HUES64 (cell line): ENCODE results near the gene CSGALNACT2.
"Not testable (repeated sequence)": the region's sequence is repeated elsewhere in the genome, so short reads cannot be mapped to it uniquely, and the experiment has no call there.

ENCODE experiments used
- H3K27ac ChIP-seq: 2 replicates; pipeline ENCODE4 v1.7.0; 2013; ENCODE audit warnings: low read depth, low read length, inconsistent platforms
- H3K27me3 ChIP-seq: 2 replicates; pipeline ENCODE4 v1.6.1; 2013; ENCODE audit warnings: mild to moderate bottlenecking, low read length; ENCODE audit not compliant: insufficient read depth
- H3K36me3 ChIP-seq: 2 replicates; pipeline ENCODE4 v1.6.1; 2013; ENCODE audit warnings: mild to moderate bottlenecking, low read length; ENCODE audit not compliant: insufficient read depth
- H3K4me1 ChIP-seq: 2 replicates; pipeline ENCODE4 v1.6.1; 2013; ENCODE audit warnings: mild to moderate bottlenecking, low read length, moderate library complexity; ENCODE audit not compliant: insufficient read depth
- H3K4me3 ChIP-seq: 2 replicates; pipeline ENCODE4 v1.5.1; 2013; ENCODE audit warnings: mild to moderate bottlenecking, low read length, moderate library complexity
- H3K9ac ChIP-seq: 2 replicates; pipeline ENCODE4 v1.6.1; 2013; ENCODE audit warnings: mild to moderate bottlenecking, low read depth, low read length
- H3K9me3 ChIP-seq: 2 replicates; pipeline ENCODE4 v1.6.1; 2013; ENCODE audit warnings: low read depth, low read length; ENCODE audit not compliant: insufficient read depth
- WGBS: fragments of 150-250, 120-280 bp; methylation state at CpG from one replicate; pipeline ENCODE4 v1.1.7; 2013; ENCODE audit warnings: missing lambda C conversion rate; 5-methylcytosine and 5-hydroxymethylcytosine counted together

The CSGALNACT2 gene

DNA sequence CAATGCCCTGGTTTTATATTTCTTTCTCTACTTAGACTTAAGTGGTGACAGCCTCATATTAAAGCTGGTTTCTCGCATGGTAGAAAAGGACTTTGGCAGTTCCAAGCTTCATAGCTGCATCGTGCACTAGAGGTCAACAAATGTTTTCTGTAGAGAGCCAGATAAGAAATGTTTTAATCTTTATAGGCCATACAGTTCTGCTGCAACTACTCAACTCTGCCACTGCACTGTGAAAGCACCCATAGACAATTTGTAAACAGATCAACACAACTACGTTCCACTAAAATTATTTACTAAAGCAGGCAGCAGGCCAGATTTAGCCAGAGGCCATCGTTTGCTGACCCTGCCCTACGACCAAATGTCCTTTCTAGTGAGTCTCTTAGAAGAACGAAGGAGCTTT lies 36.7 kb downstream of the CSGALNACT2 start:
- no peak overlapping the region for H3K4me3 ChIP-seq
- no peaks in the 10 kb centered on the region for H3K27me3 ChIP-seq
- H3K9ac ChIP-seq: no peak overlapping the region
- WGBS: 91% methylated on average over 6 of the region's 6 CpGs
- peaks cover 7% of the 10 kb centered on the region; the same call in 1 of the 2 replicates for H3K4me1 ChIP-seq
- no peak overlapping the region for H3K27ac ChIP-seq
- no peaks in the 10 kb centered on the region for H3K9me3 ChIP-seq
- H3K36me3 ChIP-seq: peaks cover 9% of the 10 kb centered on the region

DNA sequence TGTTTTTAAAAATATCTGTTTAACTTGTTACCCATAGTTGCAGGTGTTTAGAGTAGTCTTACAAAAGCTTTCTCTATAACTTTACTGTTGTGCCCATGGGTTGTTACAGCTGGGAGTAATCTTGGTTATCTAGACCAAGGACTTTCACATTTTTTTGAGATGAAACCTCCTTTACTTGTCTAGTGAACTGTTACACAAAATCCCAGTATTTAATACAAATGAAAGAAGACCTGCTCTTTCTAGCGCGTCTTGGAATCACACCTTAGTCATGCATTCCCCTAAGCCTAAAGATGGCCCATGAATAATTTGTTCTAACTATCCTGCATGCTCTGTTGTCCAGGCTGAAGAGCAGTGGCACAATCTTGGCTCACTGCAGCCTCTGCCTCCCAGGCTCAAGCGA lies 38.0 kb downstream of the CSGALNACT2 start:
- Histone ChIP-seq H3K4me1 (peaks cover 7% of the 10 kb centered on the region; the same call in 1 of the 2 replicates), H3K9ac (no peak overlapping the region), H3K36me3 (peaks cover 11% of the 10 kb centered on the region), H3K27ac (no peak overlapping the region), H3K9me3 (no peaks in the 10 kb centered on the region), H3K4me3 (no peak overlapping the region), H3K27me3 (no peaks in the 10 kb centered on the region)
- 93% methylated on average over 3 of the region's 3 CpGs for WGBS

DNA sequence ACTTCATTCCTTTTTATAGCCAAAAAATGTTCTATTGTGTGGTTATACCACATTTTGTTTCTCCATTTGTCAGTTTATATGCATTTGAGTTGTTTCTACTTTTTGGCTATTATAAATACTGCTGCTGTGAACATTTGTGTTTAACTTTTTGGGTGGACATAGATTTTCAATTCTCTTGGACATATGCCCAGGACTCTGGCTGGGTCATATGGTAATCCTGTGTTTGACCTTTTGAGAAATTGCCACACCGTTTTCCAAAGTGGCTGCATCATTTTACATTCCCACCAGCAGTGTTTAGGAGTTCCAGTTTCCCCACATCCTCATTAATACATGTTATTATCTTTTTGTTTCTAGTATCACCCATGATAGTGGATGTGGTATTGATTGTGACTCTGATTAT lies 39.4 kb downstream of the CSGALNACT2 start:
- WGBS: 88% methylated on average over 1 of the region's 1 CpG
- Histone ChIP-seq H3K36me3 (peaks cover 13% of the 10 kb centered on the region), H3K27ac (no peak overlapping the region)

DNA sequence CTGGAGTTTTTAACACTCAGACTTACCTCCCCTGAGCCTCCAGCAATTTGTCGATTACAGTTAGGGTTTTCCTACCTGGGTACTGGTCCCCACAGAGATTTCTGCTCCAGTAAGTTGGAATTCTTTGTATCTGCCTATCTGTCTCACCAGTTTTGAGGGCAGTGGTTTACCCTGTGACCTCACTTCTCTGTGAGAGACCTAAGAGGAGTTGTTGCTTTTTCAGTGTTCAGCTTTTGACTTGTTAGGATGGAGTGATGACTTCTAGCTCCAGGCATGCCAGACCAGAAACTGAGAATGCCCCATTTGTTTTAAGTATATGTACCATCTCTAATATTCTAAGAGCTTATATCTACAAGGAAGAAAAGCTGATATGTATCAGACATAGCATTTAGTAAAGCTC lies 42.9 kb downstream of the CSGALNACT2 start:
- H3K4me3 ChIP-seq: no peak overlapping the region
- H3K9me3 ChIP-seq: no peaks in the 10 kb centered on the region
- H3K9ac ChIP-seq: no peak overlapping the region
- peaks cover 15% of the 10 kb centered on the region; the same call in 1 of the 2 replicates for H3K36me3 ChIP-seq
- H3K27me3 ChIP-seq: no peaks in the 10 kb centered on the region
- WGBS: 88% methylated on average over 1 of the region's 1 CpG
- no peaks in the 10 kb centered on the region for H3K4me1 ChIP-seq
- no peak overlapping the region for H3K27ac ChIP-seq

More for the DNA sequence above, 39.4 kb downstream of the CSGALNACT2 start:
- no peaks in the 10 kb centered on the region for H3K9me3 ChIP-seq
- H3K9ac ChIP-seq: no peak overlapping the region
- H3K4me3 ChIP-seq: no peak overlapping the region
- H3K4me1 ChIP-seq: no peaks in the 10 kb centered on the region
- H3K27me3 ChIP-seq: no peaks in the 10 kb centered on the region

DNA sequence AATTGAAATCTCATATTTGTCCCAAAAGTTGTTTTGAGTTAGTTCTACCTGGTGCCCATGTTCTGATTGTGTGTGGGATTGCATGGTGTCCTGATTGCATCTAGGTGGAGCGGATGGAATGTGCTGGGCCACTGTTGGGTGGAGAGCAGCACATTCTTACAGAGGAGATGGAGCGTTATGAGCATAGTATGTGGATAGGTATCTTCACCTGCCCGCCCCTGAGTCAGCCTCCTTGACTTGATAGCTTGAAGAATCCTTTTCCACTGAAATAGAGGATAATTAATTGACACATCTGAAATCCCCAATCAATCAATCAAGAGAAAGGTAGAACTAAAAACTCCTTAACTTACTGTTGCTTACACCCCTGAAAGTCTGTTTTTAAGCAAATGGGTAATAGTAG lies 45.5 kb downstream of the CSGALNACT2 start:
- not testable (repeated sequence) for H3K36me3 ChIP-seq, H3K27me3 ChIP-seq, H3K9ac ChIP-seq, H3K9me3 ChIP-seq, H3K4me1 ChIP-seq, H3K27ac ChIP-seq, H3K4me3 ChIP-seq
- WGBS: 93% methylated on average over 3 of the region's 3 CpGs

DNA sequence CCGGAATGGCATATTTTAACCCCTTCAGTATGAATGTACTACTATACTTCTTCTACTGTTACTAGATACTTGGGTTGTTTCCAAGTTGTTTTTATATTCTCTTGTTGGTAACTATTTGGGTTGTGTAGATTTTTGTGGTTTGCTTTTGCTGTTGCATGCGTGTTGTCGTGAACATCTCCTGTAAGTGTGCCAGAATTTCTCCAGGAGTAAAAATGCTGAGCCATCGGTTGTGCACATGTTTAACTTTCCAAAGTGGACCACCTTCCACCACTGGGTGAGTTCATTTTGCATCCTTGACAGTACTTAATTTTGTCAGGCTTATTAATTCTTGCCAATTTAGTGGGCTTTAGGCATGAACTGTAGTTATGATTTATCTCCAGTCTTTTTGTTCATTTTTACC lies 47.9 kb downstream of the CSGALNACT2 start:
- H3K4me3 ChIP-seq: no peak overlapping the region
- no peaks in the 10 kb centered on the region for H3K27me3 ChIP-seq
- WGBS: 98% methylated on average over 3 of the region's 4 CpGs
- no peaks in the 10 kb centered on the region for H3K9me3 ChIP-seq
- H3K9ac ChIP-seq: no peak overlapping the region
- no peaks in the 10 kb centered on the region for H3K4me1 ChIP-seq
- no peak overlapping the region for H3K27ac ChIP-seq
- H3K36me3 ChIP-seq: peaks cover 6% of the 10 kb centered on the region; the same call in 1 of the 2 replicates

DNA sequence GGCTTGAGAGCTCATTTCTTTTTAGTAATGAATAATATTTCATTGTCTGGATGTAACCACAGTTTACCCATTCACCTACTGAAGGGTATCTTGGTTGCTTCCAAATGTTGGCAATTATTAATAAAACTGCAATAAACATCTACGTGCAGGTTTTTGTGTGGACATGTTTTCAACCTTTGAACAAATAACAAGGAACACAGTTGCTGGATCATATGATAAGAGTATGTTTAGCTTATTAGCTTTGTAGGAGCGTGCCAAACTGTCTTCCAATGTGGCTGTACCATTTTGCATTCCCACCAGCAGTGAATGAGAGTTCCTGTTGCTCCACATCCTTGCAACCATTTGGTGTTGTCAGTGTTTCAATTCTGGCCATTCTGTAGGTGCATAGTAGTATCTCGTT lies 49.0 kb downstream of the CSGALNACT2 start:
- no peak overlapping the region for H3K4me3 ChIP-seq
- no peaks in the 10 kb centered on the region for H3K27me3 ChIP-seq
- no peaks in the 10 kb centered on the region for H3K9me3 ChIP-seq
- peaks cover 3% of the 10 kb centered on the region; the same call in 1 of the 2 replicates for H3K36me3 ChIP-seq
- 89% methylated on average over 3 of the region's 3 CpGs for WGBS
- H3K9ac ChIP-seq: no peak overlapping the region
- no peak overlapping the region for H3K27ac ChIP-seq
- H3K4me1 ChIP-seq: no peaks in the 10 kb centered on the region

DNA sequence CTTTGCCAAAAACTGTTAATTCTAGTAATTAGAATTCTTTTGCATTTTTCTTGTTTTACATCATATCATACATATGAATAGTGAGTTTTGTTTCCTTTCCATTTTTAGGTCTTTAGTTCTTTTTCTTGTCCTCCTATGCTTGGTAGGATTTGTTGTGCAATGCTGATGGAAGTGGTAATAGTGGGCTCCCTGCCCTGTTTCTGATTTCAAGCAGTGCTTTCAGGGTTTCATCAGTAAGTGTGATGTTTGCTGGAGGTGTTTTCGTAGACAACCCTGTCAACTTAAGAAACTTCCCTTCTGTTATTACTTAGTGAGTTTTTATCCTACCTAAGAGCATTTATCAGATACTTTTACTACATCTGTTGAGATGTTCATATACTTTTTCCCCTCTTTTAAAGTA lies 50.5 kb downstream of the CSGALNACT2 start:
- Histone ChIP-seq H3K9me3 (no peaks in the 10 kb centered on the region), H3K9ac (no peak overlapping the region), H3K27ac (no peak overlapping the region), H3K4me1 (no peaks in the 10 kb centered on the region), H3K4me3 (no peak overlapping the region), H3K27me3 (no peaks in the 10 kb centered on the region), H3K36me3 (no peaks in the 10 kb centered on the region)
- no CpG with 5 or more reads among the region's 1 CpG for whole genome bisulfite sequencing

DNA sequence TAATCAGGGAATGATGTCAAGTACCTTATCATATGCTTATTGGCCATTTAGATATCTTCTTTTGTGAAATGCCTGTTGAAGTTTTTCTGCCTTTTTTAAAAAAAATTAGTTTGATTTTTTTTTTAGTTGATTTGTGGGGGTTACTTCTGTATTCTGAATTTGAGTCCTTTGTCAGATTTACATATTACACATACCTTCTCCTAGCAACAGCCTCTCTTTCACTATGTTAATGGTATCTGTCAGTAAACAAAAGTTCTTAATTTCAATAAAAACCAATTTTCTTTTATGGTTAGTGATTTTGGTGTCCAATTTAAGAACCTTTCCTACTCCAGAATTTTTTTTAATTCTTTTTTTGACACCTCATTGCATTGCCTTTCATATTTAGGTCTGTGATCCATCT lies 52.0 kb downstream of the CSGALNACT2 start:
- Histone ChIP-seq H3K9ac (no peak overlapping the region), H3K36me3 (peaks cover 8% of the 10 kb centered on the region; the same call in 1 of the 2 replicates), H3K27ac (no peak overlapping the region), H3K4me1 (no peaks in the 10 kb centered on the region; the same call in 1 of the 2 replicates), H3K27me3 (no peaks in the 10 kb centered on the region), H3K4me3 (no peak overlapping the region), H3K9me3 (no peaks in the 10 kb centered on the region)

DNA sequence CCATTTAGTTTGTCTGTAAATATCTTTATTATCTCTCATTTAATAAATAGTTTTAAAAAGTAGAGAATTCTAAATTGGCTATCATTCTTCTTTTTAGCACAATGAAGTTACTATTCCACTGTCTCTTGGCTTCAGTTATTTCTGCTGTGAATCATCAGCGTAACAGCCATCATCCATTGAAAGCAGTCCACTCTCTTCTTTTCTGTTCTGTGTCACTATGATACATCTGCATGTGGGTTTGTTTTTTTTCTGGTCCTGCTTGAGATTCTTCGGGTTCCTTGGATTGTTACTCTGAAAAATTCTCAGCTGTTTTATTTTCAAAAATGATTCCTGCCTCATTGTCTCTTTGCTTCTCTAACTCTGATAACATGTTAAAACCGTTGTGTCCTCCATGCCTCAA lies 52.5 kb downstream of the CSGALNACT2 start:
- no peaks in the 10 kb centered on the region for H3K9me3 ChIP-seq
- no peaks in the 10 kb centered on the region for H3K27me3 ChIP-seq
- H3K36me3 ChIP-seq: peaks cover 11% of the 10 kb centered on the region; the same call in 1 of the 2 replicates
- WGBS: 93% methylated on average over 3 of the region's 3 CpGs
- H3K9ac ChIP-seq: no peak overlapping the region
- no peak overlapping the region for H3K4me3 ChIP-seq
- no peaks in the 10 kb centered on the region; the same call in 1 of the 2 replicates for H3K4me1 ChIP-seq
- no peak overlapping the region for H3K27ac ChIP-seq

DNA sequence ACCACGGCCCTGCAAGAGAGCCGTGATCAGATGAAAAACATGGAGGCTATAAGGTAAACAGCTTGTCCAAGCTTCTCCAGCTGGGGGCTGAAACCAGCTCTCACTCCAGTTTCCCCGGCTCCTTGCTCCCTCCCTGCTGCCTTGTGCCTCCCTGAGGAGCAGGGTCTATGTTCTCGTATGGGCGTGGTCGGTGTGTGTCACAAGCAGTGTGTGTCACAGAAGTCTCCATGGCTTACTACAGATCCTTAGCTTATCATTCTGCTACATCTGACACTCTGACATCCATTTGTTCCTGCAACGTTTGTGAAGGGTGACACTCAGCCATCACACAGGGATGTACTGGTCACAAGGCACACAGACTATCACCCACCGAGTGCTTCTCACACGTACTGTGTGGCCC lies 54.6 kb downstream of the CSGALNACT2 start:
- Histone ChIP-seq H3K9me3 (no peaks in the 10 kb centered on the region), H3K4me1 (no peaks in the 10 kb centered on the region; the same call in 1 of the 2 replicates), H3K36me3 (peaks cover 32% of the 10 kb centered on the region), H3K27ac (no peak overlapping the region), H3K4me3 (no peak overlapping the region), H3K27me3 (no peaks in the 10 kb centered on the region), H3K9ac (no peak overlapping the region)
- 90% methylated on average over 9 of the region's 9 CpGs for WGBS

DNA sequence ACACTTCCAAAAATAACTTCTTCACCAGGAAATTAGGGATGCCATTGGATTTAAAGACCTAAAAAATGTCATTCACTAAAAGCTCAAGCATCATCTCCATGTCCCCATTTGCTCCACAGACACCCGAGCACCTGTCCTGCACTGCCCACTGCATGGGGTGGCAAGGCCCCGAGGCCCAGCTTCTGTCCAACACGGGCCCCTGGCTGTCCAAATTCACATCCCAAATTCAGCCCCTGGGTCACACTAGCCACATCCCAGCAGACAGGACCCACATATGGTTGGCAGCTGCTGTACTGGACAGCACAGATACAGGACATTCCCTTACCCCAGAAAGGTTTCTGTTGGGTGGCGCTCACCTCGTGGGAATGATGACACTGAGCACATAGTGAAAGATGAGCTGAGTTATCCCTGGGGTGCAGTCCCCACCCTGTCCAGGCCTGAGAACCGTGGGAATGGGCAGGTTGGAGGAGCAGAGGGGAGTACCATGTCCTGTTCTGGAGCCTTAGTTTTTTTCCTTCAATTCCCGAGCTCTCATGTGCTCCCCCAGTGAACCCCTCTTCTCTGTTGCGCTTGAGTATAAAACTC lies 55.3 kb downstream of the CSGALNACT2 start:
- H3K36me3 ChIP-seq: peaks cover 39% of the 10 kb centered on the region

More for the DNA sequence above, 55.3 kb downstream of the CSGALNACT2 start:
- Histone ChIP-seq H3K4me1 (no peaks in the 10 kb centered on the region; the same call in 1 of the 2 replicates), H3K27me3 (no peaks in the 10 kb centered on the region), H3K9ac (no peak overlapping the region), H3K4me3 (no peak overlapping the region), H3K27ac (no peak overlapping the region), H3K9me3 (no peaks in the 10 kb centered on the region)
- 89% methylated on average over 8 of the region's 8 CpGs for WGBS
